HG03097 (cell line): ENCODE data around the gene PLD4.
"Not testable (repeated sequence)": the region's sequence is repeated elsewhere in the genome, so short reads cannot be mapped to it uniquely, and the experiment has no call there.

ENCODE experiments used
- ATAC-seq: cut with Tn5 transposase; IDR thresholded peaks from one replicate; pipeline ENCODE4 v1.9.1; 2021; ENCODE audit not compliant: unreplicated experiment, low FRiP score

The PLD4 gene

DNA sequence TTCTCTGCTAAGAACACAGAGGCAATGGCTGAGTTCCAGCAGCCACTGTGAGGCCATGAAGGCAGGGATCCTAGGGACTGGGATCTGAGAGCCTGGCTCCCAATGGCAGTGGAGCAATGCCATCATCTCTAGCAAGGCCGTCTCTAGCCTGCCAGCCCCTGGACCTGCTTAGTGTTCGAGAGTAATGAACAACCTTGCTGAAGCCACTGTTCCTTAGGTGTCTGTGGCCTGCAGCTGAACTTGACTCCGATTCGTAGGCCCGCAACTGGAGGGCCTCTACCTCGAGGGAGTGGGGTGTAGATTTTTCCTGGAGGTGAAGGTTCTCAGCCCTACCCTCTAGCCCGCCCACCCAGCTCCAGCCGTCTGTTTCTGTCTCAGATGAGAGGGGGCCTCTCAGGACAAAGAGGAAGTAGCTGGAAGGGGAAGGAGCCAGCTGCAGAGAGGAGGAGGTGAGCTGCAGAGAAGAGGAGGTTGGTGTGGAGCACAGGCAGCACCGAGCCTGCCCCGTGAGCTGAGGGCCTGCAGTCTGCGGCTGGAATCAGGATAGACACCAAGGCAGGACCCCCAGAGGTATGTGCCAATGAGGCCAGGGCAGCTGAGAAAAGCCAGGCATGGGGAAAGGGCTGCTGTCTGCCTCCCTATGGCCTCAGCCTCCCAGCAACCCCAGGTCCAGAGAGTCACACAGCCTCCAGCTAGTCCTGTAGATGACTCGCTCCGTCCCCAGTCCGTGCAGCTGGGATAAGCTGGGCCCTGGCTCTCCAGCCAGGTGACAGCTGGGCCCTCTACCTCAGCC lies at the start of gene PLD4:
Gene PLD4 (plus strand): TSS at position 459 of the 793 bp plus-strand sequence. CDS start 2,262 bp downstream, outside the sequence.
- no peak for ATAC-seq

GRCh38 chr14:104875412-104875751 lies 49.3 kb upstream of the PLD4 start:
- no peak for ATAC-seq

- ATAC-seq, result no peak
Measured at GRCh38 chr14:104875811-104876210, 48.9 kb upstream of the PLD4 start.

- no peak for ATAC-seq
Measured at GRCh38 chr14:104876251-104876699, 48.4 kb upstream of the PLD4 start.

GRCh38 chr14:104877066-104877805 lies 47.4 kb upstream of the PLD4 start:
- no peak for ATAC-seq

DNA sequence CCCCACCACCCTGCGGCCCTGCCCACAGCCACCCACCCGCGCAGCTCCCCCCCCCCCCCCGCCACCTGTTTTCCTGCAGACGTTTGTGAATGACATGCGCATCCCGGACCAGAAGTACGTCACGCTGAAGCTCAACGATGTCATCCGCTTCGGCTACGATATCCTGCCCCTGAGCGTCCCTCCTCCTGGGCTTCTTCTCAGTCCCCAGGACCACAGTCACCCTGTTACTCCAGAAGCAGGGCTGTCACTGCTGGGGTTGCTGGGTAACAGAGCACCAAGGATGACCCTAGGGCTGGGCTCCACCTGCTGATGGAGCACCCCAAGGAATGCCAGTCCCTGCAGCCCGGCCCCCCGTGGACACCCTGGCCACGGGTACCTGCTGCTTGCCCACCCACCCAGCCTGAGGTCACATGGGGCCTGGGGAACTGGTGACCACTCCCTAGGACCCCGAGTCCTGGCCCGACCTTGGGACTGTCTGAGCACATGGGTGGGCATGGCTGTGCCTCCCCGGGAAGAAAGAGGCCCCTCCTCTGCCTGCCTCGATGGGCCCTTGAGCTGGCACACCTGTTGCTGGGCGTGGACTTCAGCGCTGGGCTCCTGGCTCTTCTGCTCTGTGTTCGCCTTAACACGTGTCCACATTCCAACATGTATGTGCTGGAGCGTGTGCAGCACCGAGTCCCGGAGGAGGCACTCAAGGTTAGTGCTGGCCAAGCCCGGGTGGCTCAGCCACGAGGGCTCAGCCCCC lies 46.7 kb upstream of the PLD4 start:
- ATAC-seq, result no peak

GRCh38 chr14:104878582-104878981 lies 46.1 kb upstream of the PLD4 start:
- ATAC-seq, result no peak

DNA sequence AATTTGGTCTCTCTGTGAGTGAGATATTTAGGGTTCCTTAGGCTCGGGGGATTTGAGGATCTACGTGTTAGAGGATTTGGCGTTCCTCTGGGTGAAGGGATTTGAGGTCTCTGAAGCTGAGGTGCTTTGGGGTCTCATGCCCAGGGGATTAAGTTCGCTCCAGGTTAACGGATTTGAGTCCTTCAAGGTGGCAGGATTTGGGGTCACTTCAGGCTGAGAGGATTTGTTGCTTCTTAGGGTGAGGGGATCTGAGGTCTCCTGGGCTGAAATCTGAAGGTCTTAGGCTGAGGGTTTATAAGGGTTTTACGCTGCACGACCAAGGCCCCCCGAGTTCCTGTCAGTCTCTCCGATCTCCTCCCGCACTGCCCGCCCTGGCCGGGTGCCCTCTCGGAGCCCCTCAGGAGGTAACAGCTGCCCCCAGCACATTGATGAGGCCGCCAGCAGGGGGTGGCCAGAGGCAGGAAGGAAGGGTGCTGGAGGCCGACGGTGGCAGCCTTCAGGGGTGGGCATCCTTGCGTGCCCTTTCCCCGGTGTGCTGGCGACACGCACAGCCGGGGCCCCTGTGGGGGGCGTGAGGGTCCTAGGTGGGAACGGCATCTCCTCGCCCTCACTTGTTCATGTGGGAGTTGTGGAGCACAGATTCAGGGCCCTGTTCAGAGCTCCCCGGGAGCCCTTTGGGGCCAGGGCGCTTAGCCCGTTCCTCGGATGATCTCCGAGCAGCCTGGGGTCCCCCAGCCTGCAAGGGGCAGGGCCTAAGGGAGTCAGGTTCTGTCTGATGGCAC lies 45.3 kb upstream of the PLD4 start:
- no peak for ATAC-seq

- ATAC-seq, result no peak
Measured at GRCh38 chr14:104879983-104880565, 44.6 kb upstream of the PLD4 start.

DNA sequence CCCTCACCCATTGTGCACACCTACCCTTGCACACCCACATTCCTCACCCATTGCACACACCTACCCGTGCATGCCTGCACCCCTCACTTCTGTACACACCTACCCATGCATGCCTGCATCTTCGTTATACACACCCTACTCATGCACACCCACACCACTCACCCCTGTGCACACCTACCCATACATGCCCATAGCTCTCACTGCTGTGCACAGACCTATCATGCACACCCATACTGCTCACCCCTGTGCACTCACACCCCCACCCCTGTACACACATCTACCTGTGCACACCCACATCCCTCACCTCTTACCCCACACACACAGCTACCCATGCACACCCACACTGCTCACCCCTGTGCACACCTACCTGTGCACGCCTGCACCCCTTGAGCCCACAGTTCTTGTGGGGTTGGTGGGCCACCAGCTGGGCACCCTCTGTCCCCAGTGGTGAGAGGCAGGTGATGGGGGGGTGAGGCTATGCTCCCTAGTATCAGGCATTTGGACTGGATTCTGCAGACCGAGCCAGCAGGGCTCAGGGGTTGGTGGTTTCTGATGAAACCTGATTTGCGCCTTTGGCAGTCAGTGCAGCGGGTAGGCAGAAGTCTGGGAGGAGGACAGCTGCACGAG lies 44.0 kb upstream of the PLD4 start:
- ATAC-seq, result no peak

DNA sequence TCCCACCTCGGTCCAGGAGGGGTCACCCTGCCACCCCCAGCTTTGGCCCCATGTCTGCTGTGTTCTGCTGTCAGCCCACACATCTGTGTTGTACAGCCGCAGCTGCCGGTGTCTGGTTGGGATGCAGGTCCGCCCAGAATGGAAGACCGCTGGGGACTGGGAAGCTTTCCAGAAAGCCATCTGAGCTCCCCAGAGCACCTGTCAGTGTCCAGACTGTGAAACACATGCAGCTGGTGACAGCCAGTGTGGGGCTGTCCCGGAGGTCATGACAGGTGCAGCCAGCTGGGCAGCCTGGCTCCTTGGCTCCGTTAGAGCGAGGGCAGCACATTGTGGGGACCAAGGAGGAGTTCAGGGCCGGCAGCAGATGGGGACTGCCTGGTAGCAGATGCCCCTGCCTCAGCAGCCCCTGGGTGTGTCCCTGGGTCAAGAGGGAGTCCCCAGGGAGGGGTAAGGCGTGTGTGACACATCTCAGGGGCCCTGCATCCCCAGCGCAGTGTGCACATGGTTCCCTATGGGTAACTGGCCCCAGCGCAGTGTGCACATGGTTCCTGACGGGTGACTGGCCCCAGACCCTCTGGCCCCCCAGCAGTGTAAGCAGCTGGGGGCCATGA lies 43.2 kb upstream of the PLD4 start:
- ATAC-seq, result no peak

- no peak for ATAC-seq
Measured at GRCh38 chr14:104882325-104882973, 42.2 kb upstream of the PLD4 start.

DNA sequence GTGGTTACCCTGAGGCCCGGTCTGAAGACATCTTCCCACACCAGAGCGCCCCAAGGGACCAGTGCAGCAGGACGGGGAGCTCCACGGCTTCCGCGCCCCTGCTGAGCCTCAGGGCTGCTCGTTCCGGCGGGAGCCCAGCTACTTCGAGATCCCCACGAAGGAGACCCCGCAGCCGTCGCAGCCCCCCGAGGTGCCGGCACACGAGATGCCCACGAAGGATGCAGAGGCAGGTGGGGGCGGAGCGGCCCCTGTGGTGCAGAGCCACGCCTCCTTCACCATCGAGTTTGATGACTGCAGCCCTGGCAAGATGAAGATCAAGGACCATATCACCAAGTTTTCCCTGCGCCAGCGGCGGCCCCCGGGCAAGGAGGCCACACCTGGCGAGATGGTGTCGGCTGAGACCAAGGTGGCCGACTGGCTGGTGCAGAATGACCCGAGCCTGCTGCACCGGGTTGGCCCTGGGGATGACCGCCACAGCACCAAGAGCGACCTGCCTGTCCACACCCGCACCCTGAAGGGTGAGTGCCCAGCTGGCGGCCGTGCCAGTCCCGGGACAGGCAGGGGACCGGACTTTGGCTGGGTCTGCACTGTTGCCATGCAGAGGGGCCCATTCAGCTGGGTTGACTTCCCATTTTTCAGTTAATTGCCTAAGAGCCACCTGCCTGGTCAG lies 41.6 kb upstream of the PLD4 start:
- no peak for ATAC-seq

DNA sequence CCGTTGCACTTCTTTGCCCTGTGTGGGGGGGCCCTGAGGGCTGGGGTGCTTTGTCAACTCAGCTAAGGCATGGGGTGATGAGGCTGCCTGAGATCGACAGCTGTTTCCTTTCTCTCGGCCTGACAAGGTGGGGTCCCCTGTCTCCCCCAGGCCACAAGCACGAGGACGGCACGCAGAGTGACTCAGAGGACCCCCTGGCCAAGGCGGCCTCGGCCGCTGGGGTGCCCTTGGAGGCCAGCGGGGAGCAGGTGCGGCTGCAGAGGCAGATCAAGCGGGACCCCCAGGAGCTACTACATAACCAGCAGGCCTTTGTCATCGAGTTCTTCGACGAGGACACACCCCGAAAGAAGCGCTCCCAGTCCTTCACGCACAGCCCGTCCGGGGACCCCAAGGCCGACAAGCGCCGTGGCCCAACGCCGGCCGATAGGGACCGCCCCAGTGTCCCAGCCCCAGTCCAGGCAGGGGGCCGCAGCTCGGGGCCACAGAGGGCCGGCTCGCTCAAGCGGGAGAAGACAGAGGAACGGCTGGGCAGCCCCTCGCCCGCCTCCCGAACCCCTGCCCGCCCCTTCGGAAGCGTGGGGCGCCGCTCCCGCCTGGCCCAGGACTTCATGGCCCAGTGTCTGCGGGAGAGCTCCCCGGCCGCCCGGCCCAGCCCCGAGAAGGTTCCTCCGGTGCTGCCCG lies 40.9 kb upstream of the PLD4 start:
- ATAC-seq, result no peak

- ATAC-seq, result not testable (repeated sequence)
Measured at GRCh38 chr14:104884381-104884780, 40.3 kb upstream of the PLD4 start.

GRCh38 chr14:104885031-104885972 lies 39.4 kb upstream of the PLD4 start:
- no peak for ATAC-seq
